Epithelial cell of esophagus (primary cell): Measurements from ENCODE around the gene MED15.

Experiments used
- DNase-seq: peaks from one replicate; pipeline ENCODE4 v3.0.0; 2010; ENCODE audit warnings: low read depth
- H3K4me3 ChIP-seq: 2 replicates; pipeline ENCODE4 v1.5.1; 2011; ENCODE audit warnings: mild to moderate bottlenecking, low read length, control low read depth
- CTCF ChIP-seq: IDR thresholded peaks from 2 replicates; pipeline ENCODE4 v1.5.1; 2011; ENCODE audit warnings: low read depth, mild to moderate bottlenecking, low read length, control low read depth, inconsistent platforms; ENCODE audit not compliant: insufficient read depth; ENCODE audit errors: missing control alignments

The MED15 gene

GRCh38 chr22:20625270-20625669, 117.9 kb downstream of the MED15 start:
- TF ChIP-seq CTCF = no peak
- DNase-seq = no peak
- H3K4me3 ChIP-seq = no peak overlapping the region

- no peak for TF ChIP-seq CTCF
- no peak for DNase-seq
- H3K4me3 ChIP-seq = no peak overlapping the region
Measured at GRCh38 chr22:20626811-20627210, 119.4 kb downstream of the MED15 start.

GRCh38 chr22:20627432-20627831, 120.0 kb downstream of the MED15 start:
- TF ChIP-seq CTCF = no peak

GRCh38 chr22:20628081-20628939, 120.9 kb downstream of the MED15 start:
- no peak for DNase-seq
- TF ChIP-seq CTCF = no peak
- H3K4me3 ChIP-seq = no peak overlapping the region

More at GRCh38 chr22:20627432-20627831, 120.0 kb downstream of the MED15 start:
- H3K4me3 ChIP-seq = no peak overlapping the region
- DNase-seq = no peak

- no peak overlapping the region for H3K4me3 ChIP-seq
- no peak for DNase-seq
- TF ChIP-seq CTCF = no peak
Measured at GRCh38 chr22:20629401-20629800, 122.0 kb downstream of the MED15 start.

GRCh38 chr22:20630873-20631617, 123.6 kb downstream of the MED15 start:
- TF ChIP-seq CTCF = no peak
- DNase-seq = no peak
- no peak overlapping the region for H3K4me3 ChIP-seq
